NCI-H1105 (cell line): Measurements from ENCODE around the gene ERC2.

ENCODE experiments used
- DNase-seq: peaks from one replicate; lab custom pipeline; 2025; lab: John Stamatoyannopoulos, UW

Gene ERC2

DNA sequence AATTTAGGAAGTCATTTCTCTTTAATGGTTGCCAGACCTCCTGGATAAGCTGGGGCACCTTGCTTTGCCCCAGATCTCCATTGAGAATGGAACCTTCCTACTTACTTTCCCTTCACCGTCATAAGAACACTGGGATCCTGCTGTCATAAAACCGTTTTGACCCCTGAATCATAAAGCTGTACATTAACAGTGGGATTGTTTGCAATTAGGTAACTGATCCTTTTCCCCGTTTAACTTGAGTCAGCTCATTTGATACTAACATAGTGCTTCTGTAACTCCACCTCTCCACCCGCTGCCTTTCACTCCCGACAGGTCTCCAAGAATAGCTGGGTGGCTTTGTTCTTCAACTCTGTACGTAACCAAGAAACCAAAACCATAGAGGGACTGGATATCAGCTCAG lies 673.0 kb downstream of the ERC2 start:
- no peak for DNase-seq

DNA sequence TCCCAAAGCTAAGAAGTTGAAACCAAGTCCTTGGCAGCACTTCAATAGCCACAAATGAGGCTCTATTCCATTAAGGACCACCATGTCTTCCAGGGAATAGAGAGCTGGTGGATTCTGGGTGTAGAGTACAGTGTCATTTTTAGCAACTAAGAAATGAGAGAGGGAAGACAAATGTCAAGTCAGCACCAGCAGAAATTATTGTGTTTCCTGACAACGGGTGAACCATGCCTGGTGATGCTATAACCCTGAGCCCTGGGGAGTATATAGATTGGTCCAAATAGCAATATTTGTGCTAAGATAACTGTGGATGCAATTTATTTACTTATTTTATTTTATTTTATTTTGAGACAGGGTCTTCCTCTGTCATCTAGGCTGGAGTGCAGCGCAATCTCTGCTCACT lies 675.5 kb downstream of the ERC2 start:
- no peak for DNase-seq

DNA sequence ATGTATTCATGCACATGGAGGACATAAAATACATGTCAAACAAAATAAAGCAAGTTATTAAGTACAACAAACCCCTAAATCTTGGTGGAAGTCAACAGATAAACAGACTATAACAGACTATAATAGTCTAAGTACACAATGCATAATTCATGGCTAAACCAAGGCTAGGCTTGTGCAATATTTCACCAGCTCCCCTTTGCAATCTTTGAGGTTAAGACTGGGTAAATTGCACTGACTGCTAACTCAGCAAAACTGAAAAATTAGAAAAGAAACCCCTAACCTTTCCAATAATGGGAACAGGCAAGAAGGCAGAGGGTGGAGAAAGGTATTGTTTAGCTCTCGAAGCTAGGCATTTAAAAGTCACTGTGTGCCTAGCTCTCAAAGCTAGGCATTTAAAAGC lies 676.3 kb downstream of the ERC2 start:
- no peak for DNase-seq

DNA sequence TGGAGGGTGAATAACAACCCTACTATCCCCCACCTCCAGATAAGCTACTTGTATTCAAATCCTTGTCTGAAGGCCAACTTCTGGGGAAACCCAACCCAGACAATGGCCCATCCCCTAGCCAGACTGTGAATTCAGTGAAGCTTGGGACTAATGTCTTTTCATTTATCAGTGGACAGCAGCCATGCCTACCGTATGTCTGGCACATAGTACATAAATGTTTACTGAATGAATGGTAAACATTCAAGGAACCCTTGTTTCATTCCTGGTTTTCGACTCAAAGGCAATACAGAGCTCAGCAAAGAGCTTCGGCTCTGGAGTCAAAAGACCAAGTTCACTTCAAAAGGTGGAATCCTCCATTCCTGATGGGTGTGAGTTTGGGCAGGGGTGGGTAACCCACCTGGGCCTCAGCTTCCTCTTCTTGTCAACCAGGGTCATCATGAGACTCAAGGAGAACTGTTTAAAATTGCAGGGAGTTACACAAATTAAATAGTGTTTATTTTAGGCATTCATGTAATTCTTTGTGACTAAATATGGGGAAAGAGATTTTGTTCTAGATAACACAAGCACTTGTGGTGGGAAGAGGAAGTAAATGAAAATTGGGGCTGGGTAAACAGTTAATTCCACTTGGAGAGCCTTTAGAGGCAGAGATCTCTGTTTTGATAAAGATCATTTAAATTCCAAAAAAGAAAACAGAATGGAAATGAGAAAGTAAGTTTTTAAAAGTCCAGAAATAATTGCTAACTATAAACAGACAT lies 677.5 kb downstream of the ERC2 start:
- DNase-seq: no peak

DNA sequence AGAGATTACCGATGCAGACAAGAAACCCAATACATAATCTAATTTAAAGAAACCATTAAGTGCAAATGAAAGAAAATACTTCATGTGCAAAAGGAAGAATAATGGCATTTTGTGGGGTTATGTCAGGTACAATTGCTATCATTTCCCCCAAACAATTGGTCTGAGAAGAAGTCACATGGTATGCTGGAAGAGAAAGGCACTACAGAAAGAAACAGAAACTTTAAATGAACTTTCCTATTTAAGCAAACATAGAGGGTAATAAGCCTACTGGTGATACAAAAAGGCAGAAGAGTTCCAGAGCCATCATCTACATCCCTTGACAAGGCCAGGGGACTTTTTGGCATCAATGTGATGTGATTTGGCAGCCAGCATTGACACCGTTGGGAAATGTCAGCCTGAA lies 678.8 kb downstream of the ERC2 start:
- no peak for DNase-seq

DNA sequence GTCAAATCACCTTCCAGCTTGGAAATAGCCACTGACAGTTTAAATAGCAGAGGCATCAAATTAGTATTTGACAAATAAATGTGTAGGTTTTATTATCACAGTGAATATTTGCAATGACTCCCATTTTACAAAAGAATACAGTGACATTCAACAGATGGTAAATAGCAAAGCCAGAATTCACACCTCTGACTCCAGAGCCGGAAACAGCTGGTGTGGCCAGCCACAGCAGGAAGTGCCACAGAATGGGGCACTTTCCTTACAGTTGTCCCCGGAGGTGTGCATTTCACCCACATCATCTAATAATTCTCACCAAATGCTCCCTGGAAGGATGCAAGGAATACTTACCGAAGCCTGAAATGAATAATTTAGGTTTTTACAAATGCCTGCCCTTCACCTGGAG lies 685.5 kb downstream of the ERC2 start:
- DNase-seq: no peak

DNA sequence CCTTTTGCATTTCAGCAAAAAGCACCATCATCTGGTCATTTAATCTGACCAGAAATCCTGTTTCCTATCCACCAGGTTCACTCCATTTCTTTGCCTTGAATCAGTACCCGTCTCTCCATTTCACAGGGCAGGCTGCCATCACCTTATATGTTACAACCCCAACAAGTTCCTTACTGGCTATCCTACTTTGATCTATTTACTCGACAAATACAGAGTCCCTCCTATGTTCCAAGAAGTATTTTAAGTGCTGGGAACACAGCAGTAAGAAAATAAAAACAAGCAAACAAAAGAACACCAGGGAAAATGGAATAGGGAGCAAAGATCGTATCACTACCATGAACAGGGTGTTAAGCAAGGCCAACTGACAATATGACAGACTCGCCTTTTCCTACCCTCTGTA lies 685.9 kb downstream of the ERC2 start:
- no peak for DNase-seq

DNA sequence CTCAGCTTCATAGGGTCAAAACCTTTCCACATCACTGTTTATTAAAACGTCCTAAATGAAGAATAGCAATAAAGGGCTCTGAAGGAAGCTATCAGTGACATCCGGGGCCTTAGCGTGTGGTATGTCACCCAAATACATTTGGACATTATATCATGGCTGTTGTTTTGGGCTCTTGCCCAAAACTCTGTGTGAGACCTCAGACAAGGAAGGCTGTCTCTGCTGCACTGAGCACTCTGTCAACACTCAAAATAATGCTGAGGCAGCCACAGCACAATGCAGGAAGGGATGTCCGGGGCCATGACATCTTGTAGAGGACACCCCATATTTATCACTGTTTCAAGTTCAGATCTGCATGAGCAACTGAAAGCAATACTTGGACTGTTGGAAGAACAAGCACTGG lies 687.4 kb downstream of the ERC2 start:
- no peak for DNase-seq

DNA sequence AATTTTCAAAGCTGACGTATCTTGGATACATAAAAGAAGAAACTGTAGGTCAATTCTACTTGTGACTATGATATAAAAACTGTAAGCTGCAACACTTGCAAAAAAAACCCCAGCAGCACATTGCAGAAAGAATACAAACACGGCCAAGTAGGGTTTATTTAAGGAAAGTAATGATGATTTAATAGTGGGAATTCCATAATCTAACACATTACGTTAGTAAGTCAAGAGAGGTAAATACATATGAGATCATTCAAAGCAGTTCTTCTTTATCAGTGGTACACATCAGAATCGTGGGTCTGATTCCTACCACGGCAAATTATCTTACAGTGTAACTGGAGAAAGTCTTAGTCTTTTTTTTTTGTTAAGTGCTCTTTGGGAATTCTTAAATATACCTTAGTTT lies 688.7 kb downstream of the ERC2 start:
- no peak for DNase-seq

DNA sequence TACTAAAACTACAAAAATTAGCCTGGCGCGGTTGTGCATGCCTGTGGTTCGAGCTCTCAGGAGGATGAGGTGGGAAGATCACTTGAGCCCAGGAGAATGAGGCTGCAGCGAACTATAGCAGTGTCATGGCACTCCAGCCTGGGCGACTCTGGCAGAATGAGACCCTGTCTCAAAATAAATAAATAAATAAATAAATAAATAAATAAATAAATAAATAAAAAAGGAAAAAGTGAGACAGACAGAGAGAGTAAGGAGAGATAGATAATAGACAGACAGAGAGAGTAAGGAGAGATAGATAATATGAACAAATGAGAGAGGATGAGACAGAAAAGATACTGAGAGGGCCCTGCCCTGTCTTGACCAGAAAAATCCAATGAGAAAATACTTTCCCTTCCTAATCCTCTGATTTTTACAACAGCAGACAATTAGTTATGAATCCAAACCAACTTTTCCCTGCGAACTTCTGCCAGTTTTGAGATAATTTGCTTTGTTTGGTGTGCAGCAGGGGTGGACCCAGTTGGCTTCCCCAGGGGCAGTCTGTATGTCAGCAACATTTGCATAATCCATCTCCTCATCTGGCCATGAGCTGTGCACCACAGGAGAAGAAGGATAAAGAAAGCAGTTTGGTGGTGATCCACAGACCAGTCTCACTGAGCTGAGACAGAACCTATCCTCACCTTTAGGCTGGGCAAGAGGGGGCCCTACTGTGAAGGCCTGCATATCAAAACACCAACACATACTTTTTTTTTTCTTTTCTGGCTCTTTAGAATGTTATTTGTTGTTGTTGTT lies 692.7 kb downstream of the ERC2 start:
- DNase-seq: no peak

DNA sequence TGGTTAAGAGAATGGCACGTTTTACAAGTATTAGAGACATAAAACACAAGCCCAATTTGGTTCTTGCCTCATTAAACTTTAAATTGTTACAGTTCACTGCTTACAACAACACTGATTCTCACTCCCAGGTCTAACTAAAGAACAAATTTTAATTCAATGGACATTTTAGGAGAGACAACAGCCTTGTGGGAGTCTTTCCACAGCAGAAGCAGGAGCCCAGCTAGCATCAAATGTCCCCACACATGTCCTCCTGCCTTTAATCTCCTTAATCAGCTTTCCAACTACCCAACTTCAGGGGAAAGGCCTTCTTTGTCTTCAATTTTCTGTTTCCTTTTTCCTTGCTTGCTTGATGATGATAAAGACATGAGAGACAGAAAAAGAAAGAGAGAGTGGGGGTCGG lies 693.4 kb downstream of the ERC2 start:
- DNase-seq: no peak

DNA sequence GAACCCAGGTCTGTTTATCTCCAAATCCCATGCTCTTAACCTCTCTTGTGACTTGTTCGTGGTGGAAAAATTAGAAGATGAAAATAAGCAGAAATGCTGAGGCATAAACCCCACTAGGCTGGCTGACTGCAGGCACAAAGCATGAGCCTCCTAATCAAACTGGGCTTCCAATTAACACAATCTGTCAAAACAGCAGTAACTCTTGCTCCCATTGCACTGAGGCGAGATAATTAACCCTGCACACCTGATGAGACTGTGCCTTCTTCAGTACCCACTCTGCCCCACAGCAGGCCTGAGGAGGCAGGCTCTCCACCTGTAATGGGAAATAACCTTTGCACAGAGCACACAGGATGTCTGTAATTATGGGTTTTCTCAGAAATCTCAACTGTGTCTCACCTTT lies 696.8 kb downstream of the ERC2 start:
- DNase-seq: no peak

DNA sequence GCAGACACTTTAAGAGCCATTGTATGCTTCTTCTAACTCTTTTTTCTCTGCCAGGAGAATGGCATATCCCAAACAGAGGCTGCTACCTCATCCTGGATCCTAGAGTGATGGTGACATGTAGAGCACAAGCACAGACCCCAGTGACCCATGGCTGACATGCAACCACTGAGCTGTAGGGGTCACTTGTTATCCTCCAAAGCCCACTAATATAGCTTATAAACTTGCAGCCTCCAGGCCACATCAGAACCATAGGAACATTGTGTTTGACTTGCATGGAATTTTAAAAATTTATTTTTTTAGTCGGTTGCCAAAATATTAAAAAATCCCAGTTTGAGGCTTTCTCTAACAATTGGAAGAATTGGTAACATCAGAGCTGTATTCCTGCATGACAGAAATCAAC lies 698.2 kb downstream of the ERC2 start:
- no peak for DNase-seq

DNA sequence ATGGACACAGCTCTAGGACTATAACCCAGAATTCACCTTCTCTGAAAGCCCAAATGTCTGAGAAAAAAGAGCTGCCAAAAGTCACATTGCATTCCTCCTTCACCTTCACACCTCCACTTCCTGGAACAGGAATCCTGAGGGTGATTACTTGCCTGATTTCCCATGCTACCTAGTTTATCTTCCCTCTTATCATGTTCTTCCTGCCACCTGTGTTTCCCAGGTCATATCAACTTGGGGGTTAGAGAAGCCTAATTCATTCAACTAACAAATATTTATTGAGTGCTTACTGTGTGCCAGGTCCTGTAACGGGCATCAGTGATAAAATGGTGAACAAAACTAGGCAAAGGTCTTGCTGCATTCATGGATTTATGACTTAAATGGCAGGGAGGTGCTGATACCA lies 701.5 kb downstream of the ERC2 start:
- no peak for DNase-seq

DNA sequence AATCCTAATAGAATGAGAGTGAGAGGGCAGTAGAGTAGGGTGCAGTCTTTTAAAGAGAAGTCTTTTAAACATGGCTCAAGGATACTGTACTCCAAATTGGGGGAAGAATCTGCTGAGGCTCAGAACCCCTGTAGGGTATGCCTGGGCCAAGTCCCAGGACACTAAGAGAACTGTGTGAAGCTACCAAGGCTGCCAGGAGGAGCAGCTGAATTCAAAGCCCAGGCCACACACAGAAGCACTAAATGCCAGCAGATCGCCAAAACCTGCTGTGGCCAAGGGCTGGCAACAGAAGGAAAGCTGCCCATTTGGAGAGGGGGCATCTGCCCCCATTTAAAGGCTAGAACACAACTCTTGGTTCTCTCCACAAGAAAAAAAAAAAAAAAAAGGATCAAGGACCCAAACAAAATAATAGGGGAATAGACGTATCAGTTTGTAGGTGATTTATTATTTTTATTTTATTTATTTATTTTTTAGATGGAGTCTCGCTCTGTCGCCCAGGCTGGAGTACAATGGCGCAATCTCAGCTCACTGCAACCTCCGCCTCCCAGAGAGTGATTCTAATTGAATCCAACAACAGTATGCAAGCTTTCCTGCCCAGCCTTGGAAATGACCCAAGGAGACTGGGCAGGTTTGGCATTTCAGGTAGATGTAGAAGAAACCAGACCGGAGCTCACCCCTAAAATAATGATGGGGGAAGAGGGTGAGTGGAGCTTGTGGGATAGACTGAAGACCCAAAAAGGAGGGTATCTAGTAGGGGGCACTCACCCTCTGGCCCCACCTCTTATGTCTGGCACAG lies 702.2 kb downstream of the ERC2 start:
- DNase-seq: no peak

DNA sequence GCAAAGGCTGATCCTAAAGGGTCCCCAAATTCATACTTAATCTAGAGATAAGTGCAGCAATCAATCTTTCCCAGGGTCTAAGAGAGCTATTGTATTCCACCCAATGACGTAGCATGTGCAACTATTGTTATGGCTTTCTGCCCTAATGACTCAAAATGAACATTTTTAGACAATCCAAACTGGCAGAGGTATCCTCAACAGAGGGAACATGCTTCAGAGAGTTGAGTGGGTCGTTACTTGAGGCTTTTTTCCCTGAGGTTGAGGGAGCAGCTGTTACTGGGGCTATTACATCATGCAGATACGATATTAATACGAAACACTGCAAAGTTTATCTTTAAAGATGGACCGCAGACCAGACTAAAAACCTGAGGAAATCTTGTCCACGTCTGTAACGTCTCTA lies 702.9 kb downstream of the ERC2 start:
- DNase-seq: no peak

DNA sequence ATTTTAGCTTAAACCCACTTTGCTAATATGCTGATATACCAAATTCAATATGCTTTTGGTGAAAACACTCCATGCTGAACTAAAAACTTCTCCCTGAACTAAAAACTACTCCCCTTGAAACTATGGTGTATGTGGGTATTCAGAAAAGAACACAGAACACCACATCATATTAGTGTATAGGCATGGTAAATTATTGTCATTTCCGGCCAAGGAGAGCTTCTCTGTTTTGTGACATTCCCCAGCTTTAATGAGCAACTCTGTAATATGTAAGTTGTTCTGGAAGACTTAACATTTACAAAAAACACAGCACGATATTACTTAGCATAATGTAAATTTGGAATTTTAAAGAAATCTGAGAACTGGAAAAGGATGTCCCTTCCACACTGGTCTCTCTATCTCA lies 711.3 kb downstream of the ERC2 start:
- DNase-seq: no peak

DNA sequence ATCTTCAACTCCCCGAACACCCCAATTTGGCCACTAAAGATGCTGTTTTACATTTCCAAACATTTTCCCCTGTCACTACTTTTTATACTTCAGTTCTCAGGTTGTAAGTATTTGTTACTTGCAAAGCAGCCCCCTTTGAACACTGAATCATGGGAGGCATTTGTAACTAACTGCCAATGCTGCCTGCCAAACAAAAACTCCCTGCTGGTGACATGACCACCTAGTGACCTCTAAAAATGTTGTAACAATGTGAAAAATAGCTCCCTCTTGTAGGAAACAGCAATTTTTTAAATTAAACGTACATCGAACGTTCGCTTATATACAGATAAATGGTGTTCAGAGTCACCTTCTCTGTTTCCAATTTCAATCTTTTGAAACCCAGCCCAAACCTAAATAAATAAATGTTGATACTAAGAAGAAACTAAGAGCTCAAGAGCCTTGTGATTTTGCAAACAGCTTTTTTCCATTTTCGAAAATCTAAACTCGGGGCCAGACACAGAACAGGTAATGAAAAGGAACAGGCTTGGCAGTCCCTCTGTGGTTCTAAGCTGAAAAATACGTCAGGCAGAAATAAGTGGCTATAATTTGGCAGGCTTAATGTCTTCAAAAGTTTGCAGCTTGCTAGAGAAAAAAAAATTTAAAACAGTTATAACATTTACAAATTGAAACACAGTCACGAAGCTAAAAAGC lies 712.6 kb downstream of the ERC2 start:
- no peak for DNase-seq

DNA sequence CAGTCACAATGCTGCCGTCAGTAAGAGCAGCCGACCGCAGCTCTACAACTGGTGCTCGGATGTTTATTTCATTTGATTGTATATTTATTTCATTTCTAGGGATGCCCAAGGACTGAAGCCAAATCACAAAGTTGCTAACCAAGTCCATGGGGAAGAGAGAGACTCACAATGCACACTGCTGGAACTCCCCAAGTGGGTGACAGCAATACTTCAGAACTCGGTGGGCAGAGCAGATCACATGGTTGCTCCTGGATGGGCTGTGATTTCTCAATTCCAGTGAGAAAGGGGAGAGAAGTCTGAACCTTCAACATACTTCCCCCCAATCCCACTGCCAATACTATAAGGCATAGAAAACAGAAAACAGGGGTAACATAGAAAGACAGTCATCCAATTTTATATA lies 715.4 kb downstream of the ERC2 start:
- no peak for DNase-seq

DNA sequence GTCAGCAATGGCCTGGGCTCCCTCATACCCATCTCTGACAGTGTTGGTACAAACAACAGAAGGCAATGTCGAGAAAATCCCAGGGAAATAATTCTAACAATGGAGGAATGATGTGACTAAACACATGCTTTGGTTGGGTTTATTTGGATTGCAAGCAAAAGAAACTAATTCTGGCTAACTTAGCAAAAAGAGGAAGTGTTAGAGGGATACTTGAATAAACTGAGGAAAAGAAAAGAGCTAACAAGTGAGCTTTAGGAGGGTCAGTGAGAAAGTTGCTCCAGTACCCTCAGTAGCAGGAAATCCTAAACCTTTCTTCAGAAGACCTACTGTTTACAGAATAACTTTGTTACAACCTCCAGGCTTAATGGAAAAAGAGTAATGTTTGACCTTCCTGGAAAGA lies 716.5 kb downstream of the ERC2 start:
- DNase-seq: no peak

DNA sequence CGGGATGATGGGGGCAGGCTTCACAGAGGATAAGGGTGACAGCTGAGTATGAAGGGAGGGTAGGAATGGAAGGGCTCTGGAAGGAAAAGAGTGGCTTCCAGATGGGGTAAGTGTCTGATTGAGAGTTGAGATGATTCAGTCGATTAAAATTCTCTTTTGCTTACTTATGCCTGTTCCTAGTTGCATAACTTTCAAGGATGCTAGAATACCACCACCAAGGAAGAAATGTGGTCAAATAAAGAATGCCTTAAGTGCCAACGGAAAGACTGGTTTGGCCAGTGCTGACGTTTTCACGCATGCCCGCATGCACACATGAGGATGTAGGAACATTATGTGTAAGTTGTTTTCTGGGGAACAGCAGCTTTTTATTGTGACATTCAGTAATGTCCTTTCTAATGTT lies 717.7 kb downstream of the ERC2 start:
- DNase-seq: no peak

DNA sequence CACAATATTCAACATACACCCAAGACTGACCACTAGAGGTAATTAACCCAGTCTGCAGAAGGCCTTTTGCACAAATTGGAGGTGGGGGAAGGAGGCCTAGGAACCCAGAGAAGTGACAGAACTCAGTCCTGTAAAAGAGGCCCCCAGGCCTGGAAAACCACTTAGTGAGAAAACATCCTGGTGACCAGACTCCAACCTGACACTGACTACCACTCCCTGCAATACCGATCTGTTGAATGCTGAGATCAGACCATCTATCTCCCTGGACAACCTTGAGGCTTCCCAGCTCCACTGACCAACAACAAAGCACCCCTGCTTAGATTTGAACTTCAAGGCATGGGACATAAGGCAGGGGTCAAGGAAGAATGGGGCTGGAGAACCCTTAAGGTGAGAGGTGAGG lies 719.2 kb downstream of the ERC2 start:
- no peak for DNase-seq
